GM12878 (cell line): ENCODE results near the gene PRKAG2. TPM values are rescaled to one million over a fixed set of nuclear protein-coding genes. Genes with fewer than 3 reads are reported as not detected.

ENCODE experiments used
- ATAC-seq: fragments of 200-7000 bp; cut with Tn5 transposase; 3 replicates; pipeline ENCODE4 v1.9.1; 2020; ENCODE audit warnings: mild to moderate bottlenecking, moderate library complexity
- BruUV-seq: library from RNA; stranded (reverse); fragments of 400-500 nt; replicated peaks from 2 replicates; lab custom pipeline; 2021; lab: Mats Ljungman, UMichigan
- CTCF ChIA-PET: fragments of 300-600 bp; sonication (Branson Sonifier 250); formaldehyde crosslinking; extraction: SDS; loops from one replicate; lab custom pipeline; 2021; ENCODE audit warnings: inconsistent platforms; lab: Yijun Ruan, JAX
- POLR2A ChIA-PET: fragments of 350-600 bp; formaldehyde crosslinking; extraction: SDS; loops from one replicate; lab custom pipeline; 2021; ENCODE audit warnings: inconsistent platforms; lab: Charles Lee
- RAD21 ChIA-PET: fragments of 300-600 bp; sonication (Branson Sonifier 250); formaldehyde crosslinking; loops from one replicate; lab custom pipeline; 2023; ENCODE audit warnings: antibody characterized with exemption; ENCODE audit not compliant: unreplicated experiment; lab: Charles Lee
- SMC1A ChIA-PET: fragments of 300-600 bp; sonication (Branson Sonifier 250); formaldehyde crosslinking; loops from one replicate; lab custom pipeline; 2023; ENCODE audit not compliant: unreplicated experiment, uncharacterized antibody; lab: Charles Lee
- DNase-seq: peaks from one replicate; pipeline ENCODE4 v3.0.0-alpha.2; 2011; ENCODE audit warnings: low read depth, low spot score
- FAIRE-seq: peaks from 3 replicates; lab custom pipeline; 2011; peaks lifted over from hg19 to GRCh38; lab: Jason Lieb, UNC
- H2AFZ ChIP-seq: 2 replicates; pipeline ENCODE4 v1.6.0; 2011; ENCODE audit warnings: low read depth, low read length, control low read depth; ENCODE audit not compliant: control insufficient read depth
- H3K27ac ChIP-seq: 2 replicates; pipeline ENCODE4 v1.5.1; 2011; ENCODE audit warnings: control low read depth; ENCODE audit not compliant: control insufficient read depth, insufficient read depth
- H3K27me3 ChIP-seq, 2 experiments: replicated peaks in 1 of 2; 2 replicates each; pipeline versions ENCODE4 v1.6.0 to v1.6.1; 2011; ENCODE audit warnings: low read length in 1 of 2; ENCODE audit not compliant: control insufficient read depth in 2 of 2, insufficient read depth in 2 of 2
- H3K36me3 ChIP-seq, 2 experiments: 2 replicates each; pipeline ENCODE4 v1.5.1; 2011; ENCODE audit warnings: low read length in 1 of 2; ENCODE audit not compliant: control insufficient read depth in 2 of 2, insufficient read depth in 2 of 2
- H3K4me1 ChIP-seq: 2 replicates; pipeline ENCODE4 v1.6.1; 2011; ENCODE audit warnings: mild to moderate bottlenecking, low read length, moderate library complexity, mixed read lengths; ENCODE audit not compliant: control insufficient read depth, insufficient read depth
- H3K4me2 ChIP-seq: 2 replicates; pipeline ENCODE4 v1.6.0; 2011; ENCODE audit warnings: control low read depth; ENCODE audit not compliant: control insufficient read depth, insufficient read depth
- H3K4me3 ChIP-seq: fragments of 200-600 bp; sonication (generic); 2 replicates; pipeline ENCODE4 v1.5.1; 2016
- H3K79me2 ChIP-seq: 2 replicates; pipeline ENCODE4 v1.6.0; 2011; ENCODE audit warnings: low read length; ENCODE audit not compliant: control insufficient read depth, insufficient read depth
- H3K9ac ChIP-seq: 2 replicates; pipeline ENCODE4 v1.8.0; 2011; ENCODE audit warnings: low read length, control low read depth, mixed read lengths; ENCODE audit not compliant: control insufficient read depth, insufficient read depth
- H3K9me3 ChIP-seq: replicated peaks from 3 replicates; pipeline ENCODE4 v1.5.1; 2011; ENCODE audit warnings: mild to moderate bottlenecking, low read length; ENCODE audit not compliant: control insufficient read depth, insufficient read depth
- H4K20me1 ChIP-seq: 2 replicates; pipeline ENCODE4 v1.6.0; 2011; ENCODE audit not compliant: control insufficient read depth, insufficient read depth
- DPF2 ChIP-seq: fragments of 450-650 bp; IDR thresholded peaks from 2 replicates; pipeline ENCODE4 v1.6.1; 2017; ENCODE audit warnings: mild to moderate bottlenecking
- E2F4 ChIP-seq: IDR thresholded peaks from 2 replicates; pipeline ENCODE4 v1.6.1; 2012; ENCODE audit warnings: low read depth, low read length, improper control_type of control experiment
- FOXK2 ChIP-seq: fragments of 450-650 bp; IDR thresholded peaks from 2 replicates; pipeline ENCODE4 v1.6.1; 2017; ENCODE audit warnings: mild to moderate bottlenecking, moderate library complexity
- JUNB ChIP-seq: IDR thresholded peaks from 2 replicates; pipeline ENCODE4 v1.6.1; 2016; ENCODE audit warnings: antibody characterized with exemption, mild to moderate bottlenecking
- MEF2B ChIP-seq: fragments of 450-650 bp; IDR thresholded peaks from 2 replicates; pipeline ENCODE4 v1.6.1; 2018; ENCODE audit warnings: mild to moderate bottlenecking, moderate library complexity; ENCODE audit not compliant: partially characterized antibody, poor library complexity, severe bottlenecking
- MLLT1 ChIP-seq: fragments of 450-650 bp; IDR thresholded peaks from 2 replicates; pipeline ENCODE4 v1.6.1; 2016; ENCODE audit warnings: mild to moderate bottlenecking
- POU2F2 ChIP-seq: IDR thresholded peaks from 3 replicates; pipeline ENCODE4 v1.6.1; 2011; ENCODE audit warnings: low read depth, mild to moderate bottlenecking, low read length, borderline replicate concordance
- RCOR1 ChIP-seq: conservative IDR thresholded peaks from 2 replicates; pipeline ENCODE4 v1.6.1; 2012; ENCODE audit warnings: low read depth, low read length, improper control_type of control experiment
- USF2 ChIP-seq: IDR thresholded peaks from 2 replicates; pipeline ENCODE4 v1.6.1; 2011; ENCODE audit warnings: low read depth, low read length, improper control_type of control experiment, borderline replicate concordance
- ZNF24 ChIP-seq: fragments of 450-650 bp; IDR thresholded peaks from 2 replicates; pipeline ENCODE4 v1.6.1; 2017; ENCODE audit warnings: antibody characterized with exemption, mild to moderate bottlenecking
- WGBS: methylation state at CpG from one replicate; pipeline ENCODE4 v1.1.6; 2016; ENCODE audit warnings: low lambda C conversion rate; ENCODE audit not compliant: insufficient replicate concordance, insufficient coverage; ENCODE audit errors: missing lambda C conversion rate; 5-methylcytosine and 5-hydroxymethylcytosine counted together
- in situ Hi-C: fragments of 300-500 bp; cut with MboI; formaldehyde crosslinking; loops from 9 replicates; pipeline ENCODE4 v1.14.3; 2018; ENCODE audit warnings: mixed read lengths
- intact Hi-C: fragments of 100-400 bp; cut with micrococcal nuclease; formaldehyde crosslinking; loops from one replicate; pipeline ENCODE4 v1.14.2; 2022; ENCODE audit not compliant: unreplicated experiment
- polyA plus RNA-seq, 11 experiments: library from polyadenylated mRNA; depleted of rRNA in 4 of 11; unstranded in 6 of 11; stranded (reverse) in 5 of 11; fragments of >200 nt; fragmentation: Nextera tagmentation in 4 of 11; fragmentation: Illumina TruSeq in 1 of 11; extraction: Ambion mirVana in 4 of 11; extraction: Trizol in 1 of 11; gene quantifications; 1 replicate in 1 of 11; 2 replicates in 10 of 11; pipeline versions ENCODE4 v1.2.1 to v1.2.3, GENCODE V29; 2011 to 2016; ENCODE audit warnings: inconsistent platforms in 2 of 11, missing spikeins in 2 of 11, low read depth in 1 of 11
- total RNA-seq, 4 experiments: library from RNA; depleted of rRNA in 3 of 4; stranded (reverse); fragments of >200 nt in 3 of 4; fragmentation: Illumina TruSeq in 1 of 4; extraction: Trizol in 1 of 4; gene quantifications; 2 replicates each; pipeline versions ENCODE4 v1.2.1 to v1.2.3, GENCODE V29; 2013 to 2021
- TF ChIP-seq, protein P1 (sequence below): IDR thresholded peaks from 2 replicates; pipeline ENCODE4 v1.6.1; 2012; ENCODE audit warnings: low read depth, low read length, improper control_type of control experiment
- TF ChIP-seq, protein P2 (sequence below): IDR thresholded peaks from 2 replicates; pipeline ENCODE4 v1.6.1; 2012; ENCODE audit warnings: low read length, inconsistent platforms

PRKAG2 gene
- total and polyA plus RNA-seq, 10 of the 15 experiments (the other 5 are each of a cell fraction or from before 2014, with no cell fraction given) = 3.4 to 8.9 (median 6.8) TPM

GRCh38 chr7:151615784-151616183, 261.1 kb downstream of the PRKAG2 start:
- intact Hi-C loops = no loop called here
- ChIA-PET RAD21 (no interaction called here), SMC1A (no interaction called here), POLR2A (no interaction called here)
- H3K4me1 ChIP-seq = no peaks in the 10 kb centered on the region
- H4K20me1 ChIP-seq = no peaks in the 10 kb centered on the region
- DNase-seq = no peak
- no TSS peak for BruUV-seq
- no peaks in the 10 kb centered on the region for H3K27me3 ChIP-seq
- in situ Hi-C loops = no loop called here
- H3K9ac ChIP-seq = no peak overlapping the region
- no peak overlapping the region for H3K4me2 ChIP-seq
- no peak overlapping the region for H3K27ac ChIP-seq
- TF ChIP-seq FOXK2 (no peak), RCOR1 (no peak)
- TF ChIP-seq, all 136 proteins: peak for 0
- no peak overlapping the region for H2AFZ ChIP-seq
- no peaks in the 10 kb centered on the region for H3K36me3 ChIP-seq
- CTCF ChIA-PET = no interaction called here
- FAIRE-seq = no peak
- no peaks in the 10 kb centered on the region for H3K79me2 ChIP-seq
- no peak overlapping the region for H3K4me3 ChIP-seq
- H3K9me3 ChIP-seq = no peaks in the 10 kb centered on the region
- WGBS = 73% methylated on average over 4 of the region's 4 CpGs
- ATAC-seq = no peak

- no peaks in the 10 kb centered on the region for H3K79me2 ChIP-seq
- TF ChIP-seq E2F4 (no peak), ZNF24 (no peak), POU2F2 (no peak), MEF2B (no peak), JUNB (no peak), RCOR1 (no peak), USF2 (no peak), DPF2 (no peak), MLLT1 (no peak)
- TF ChIP-seq, protein P1, sequence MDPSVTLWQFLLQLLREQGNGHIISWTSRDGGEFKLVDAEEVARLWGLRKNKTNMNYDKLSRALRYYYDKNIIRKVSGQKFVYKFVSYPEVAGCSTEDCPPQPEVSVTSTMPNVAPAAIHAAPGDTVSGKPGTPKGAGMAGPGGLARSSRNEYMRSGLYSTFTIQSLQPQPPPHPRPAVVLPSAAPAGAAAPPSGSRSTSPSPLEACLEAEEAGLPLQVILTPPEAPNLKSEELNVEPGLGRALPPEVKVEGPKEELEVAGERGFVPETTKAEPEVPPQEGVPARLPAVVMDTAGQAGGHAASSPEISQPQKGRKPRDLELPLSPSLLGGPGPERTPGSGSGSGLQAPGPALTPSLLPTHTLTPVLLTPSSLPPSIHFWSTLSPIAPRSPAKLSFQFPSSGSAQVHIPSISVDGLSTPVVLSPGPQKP = no peak
- TF ChIP-seq, protein P2, sequence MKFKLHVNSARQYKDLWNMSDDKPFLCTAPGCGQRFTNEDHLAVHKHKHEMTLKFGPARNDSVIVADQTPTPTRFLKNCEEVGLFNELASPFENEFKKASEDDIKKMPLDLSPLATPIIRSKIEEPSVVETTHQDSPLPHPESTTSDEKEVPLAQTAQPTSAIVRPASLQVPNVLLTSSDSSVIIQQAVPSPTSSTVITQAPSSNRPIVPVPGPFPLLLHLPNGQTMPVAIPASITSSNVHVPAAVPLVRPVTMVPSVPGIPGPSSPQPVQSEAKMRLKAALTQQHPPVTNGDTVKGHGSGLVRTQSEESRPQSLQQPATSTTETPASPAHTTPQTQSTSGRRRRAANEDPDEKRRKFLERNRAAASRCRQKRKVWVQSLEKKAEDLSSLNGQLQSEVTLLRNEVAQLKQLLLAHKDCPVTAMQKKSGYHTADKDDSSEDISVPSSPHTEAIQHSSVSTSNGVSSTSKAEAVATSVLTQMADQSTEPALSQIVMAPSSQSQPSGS = no peak
These were observed 261.9 kb downstream of the PRKAG2 start for GRCh38 chr7:151615058-151615457.

More at GRCh38 chr7:151615058-151615457, 261.9 kb downstream of the PRKAG2 start:
- no peak overlapping the region for H3K9ac ChIP-seq
- no peak overlapping the region for H2AFZ ChIP-seq
- intact Hi-C loops = no loop called here
- no peak for ATAC-seq
- no TSS peak for BruUV-seq
- H3K36me3 ChIP-seq = no peaks in the 10 kb centered on the region
- no peak overlapping the region for H3K4me2 ChIP-seq
- no peaks in the 10 kb centered on the region for H4K20me1 ChIP-seq
- no peak overlapping the region for H3K27ac ChIP-seq
- no peaks in the 10 kb centered on the region for H3K27me3 ChIP-seq
- no peak for FAIRE-seq
- 100% methylated on average over 2 of the region's 3 CpGs for WGBS
- no peak for DNase-seq
- in situ Hi-C loops = no loop called here
- no peaks in the 10 kb centered on the region for H3K9me3 ChIP-seq
- RAD21 ChIA-PET = no interaction called here
- no peak overlapping the region for H3K4me3 ChIP-seq
- POLR2A ChIA-PET = no interaction called here
- no peaks in the 10 kb centered on the region for H3K4me1 ChIP-seq
- CTCF ChIA-PET = no interaction called here
- SMC1A ChIA-PET = no interaction called here
